Upper lobe of left lung (tissue), 6 donors: Measurements from ENCODE around the gene PRELP. TPM values are rescaled to one million over a fixed set of nuclear protein-coding genes. Genes with fewer than 3 reads are reported as not detected.
A peak's percentile ranks its signal among the peaks of the same experiment; 100 is the strongest.

Source experiments
- ATAC-seq, 2 donors: fragments of 200-7000 bp; cut with Tn5 transposase; one replicate each; pipeline ENCODE4 v1.9.1; 2022; ENCODE audit warnings: mild to moderate bottlenecking in 2 of 2, moderate library complexity in 2 of 2; ENCODE audit not compliant: low FRiP score in 2 of 2
- DNase-seq, 2 donors: peaks; one replicate each; pipeline ENCODE4 v3.0.0-alpha.2; 2019 to 2020
- H3K27ac ChIP-seq, 4 donors: fragments of 200-600 bp; sonication (generic); one replicate each; pipeline ENCODE4 v1.5.1; 2016 to 2019
- H3K27me3 ChIP-seq, 4 donors: fragments of 200-600 bp; sonication (generic); one replicate each; pipeline ENCODE4 v1.5.1; 2017 to 2019
- H3K36me3 ChIP-seq, 4 donors: fragments of 200-600 bp; sonication (generic); one replicate each; pipeline ENCODE4 v1.5.1; 2016 to 2019
- H3K4me1 ChIP-seq, 4 donors: fragments of 200-600 bp; sonication (generic); one replicate each; pipeline ENCODE4 v1.5.1; 2018 to 2019
- H3K4me3 ChIP-seq, 4 donors: fragments of 200-600 bp; sonication (generic); one replicate each; pipeline ENCODE4 v1.5.1; 2017 to 2019; ENCODE audit warnings: mild to moderate bottlenecking in 2 of 4, moderate library complexity in 1 of 4
- H3K9me3 ChIP-seq, 4 donors: fragments of 200-600 bp; sonication (generic); one replicate each; pipeline ENCODE4 v1.5.1; 2018 to 2019
- CTCF ChIP-seq, 6 experiments: fragments of 450-650 bp in 4 of 6; fragments of 200-600 bp in 2 of 6; sonication (generic) in 2 of 6; IDR thresholded peaks; one replicate each; pipeline ENCODE4 v1.5.1; 2016 to 2019; ENCODE audit warnings: antibody characterized with exemption in 6 of 6
- EP300 ChIP-seq, 4 donors: sonication (generic); formaldehyde crosslinking; IDR thresholded peaks; one replicate each; pipeline ENCODE4 v1.5.1; 2017; ENCODE audit warnings: antibody characterized with exemption in 4 of 4, control low read depth in 2 of 4
- POLR2A ChIP-seq, 4 donors: fragments of 450-650 bp; IDR thresholded peaks; one replicate each; pipeline ENCODE4 v1.5.1; 2016 to 2017; ENCODE audit warnings: antibody characterized with exemption in 4 of 4, mild to moderate bottlenecking in 2 of 4
- POLR2AphosphoS5 ChIP-seq, 2 donors: sonication (generic); formaldehyde crosslinking; IDR thresholded peaks; one replicate each; pipeline ENCODE4 v1.5.1; 2017; ENCODE audit warnings: antibody characterized with exemption in 2 of 2
- WGBS, 2 donors: methylation state at CpG; one replicate each; pipeline ENCODE4 v1.1.5; 2017 to 2018; 5-methylcytosine and 5-hydroxymethylcytosine counted together
- total RNA-seq, 6 donors: library from RNA; depleted of rRNA in 4 of 6; stranded (reverse); fragments of >200 nt in 4 of 6; gene quantifications; one replicate each; pipeline versions ENCODE4 v1.1.0 to v1.2.1, GENCODE V29; 2016 to 2021
- donor health status: DM: no; HTN: no; CAD: no; lungs with moderate emphysema.
- donor health status: DM: no; HTN: yes; CAD: no; lungs with severe emphysema.

Gene PRELP
- total RNA-seq, 6 donors from 2014 or later: 30.4 to 104 (median 47.3) TPM

- 56 to 59% methylated on average over 6 of the region's 6 CpGs for WGBS, 2 donors
- Histone ChIP-seq H3K27ac (peak overlapping the region in 2 of 4 donors; percentile 26 to 44), H3K36me3 (no peaks in the 10 kb centered on the region), H3K27me3 (no peaks in the 10 kb centered on the region), H3K9me3 (no peaks in the 10 kb centered on the region), H3K4me3 (no peak overlapping the region), H3K4me1 (peaks cover 7 to 27% (median 19%) of the 10 kb centered on the region in 4 donors)
- DNase-seq (peak in 1 of 2 donors; percentile 28), ATAC-seq (no peak)
- TF ChIP-seq CTCF (IDR thresholded peaks at IDR 0.05): no peak
- TF ChIP-seq POLR2AphosphoS5 (IDR thresholded peaks at IDR 0.05): no peak
- TF ChIP-seq EP300 (IDR thresholded peaks at IDR 0.05): no peak
- no peak for TF ChIP-seq POLR2A (IDR thresholded peaks at IDR 0.05)
These were observed 31.4 kb downstream of the PRELP start for GRCh38 chr1:203506858-203507626.

- Histone ChIP-seq H3K4me3 (no peak overlapping the region), H3K36me3 (no peaks in the 10 kb centered on the region), H3K27me3 (no peaks in the 10 kb centered on the region), H3K9me3 (no peaks in the 10 kb centered on the region), H3K27ac (peak overlapping the region in 2 of 4 donors; percentile 26 to 44), H3K4me1 (peaks cover 14 to 34% (median 25%) of the 10 kb centered on the region in 4 donors)
- WGBS, 2 donors: 8 to 17% methylated on average over 1 of the region's 1 CpG
- DNase-seq (no peak), ATAC-seq (no peak)
- no peak for TF ChIP-seq POLR2A (IDR thresholded peaks at IDR 0.05)
- no peak for TF ChIP-seq CTCF (IDR thresholded peaks at IDR 0.05)
These were observed 32.2 kb downstream of the PRELP start for GRCh38 chr1:203507759-203508158.

GRCh38 chr1:203508463-203509073 is 33.0 kb downstream of the PRELP start:
- Histone ChIP-seq H3K27me3 (no peaks in the 10 kb centered on the region), H3K4me1 (peaks cover 22 to 42% (median 33%) of the 10 kb centered on the region in 4 donors), H3K4me3 (no peak overlapping the region), H3K36me3 (no peaks in the 10 kb centered on the region), H3K27ac (peak overlapping the region in 2 of 4 donors; percentile 14 to 44), H3K9me3 (no peaks in the 10 kb centered on the region)
- WGBS, 2 donors: 82 to 85% methylated on average over 10 of the region's 10 CpGs
- no peak for DNase-seq
- TF ChIP-seq CTCF (IDR thresholded peaks at IDR 0.05) (no peak), EP300 (IDR thresholded peaks at IDR 0.05) (no peak), POLR2AphosphoS5 (IDR thresholded peaks at IDR 0.05) (no peak), POLR2A (IDR thresholded peaks at IDR 0.05) (no peak)
- no peak for ATAC-seq

- TF ChIP-seq POLR2AphosphoS5 (IDR thresholded peaks at IDR 0.05) (no peak), POLR2A (IDR thresholded peaks at IDR 0.05) (no peak), EP300 (IDR thresholded peaks at IDR 0.05) (no peak), CTCF (IDR thresholded peaks at IDR 0.05) (no peak)
- Histone ChIP-seq H3K36me3 (no peaks in the 10 kb centered on the region), H3K27ac (peak overlapping the region in 1 of 4 donors; percentile 44), H3K27me3 (no peaks in the 10 kb centered on the region), H3K4me3 (no peak overlapping the region), H3K9me3 (no peaks in the 10 kb centered on the region), H3K4me1 (peaks cover 26 to 48% (median 35%) of the 10 kb centered on the region in 4 donors)
- ATAC-seq (no peak), DNase-seq (no peak)
- WGBS, 2 donors: 58 to 75% methylated on average over 1 of the region's 1 CpG
These were observed 33.5 kb downstream of the PRELP start for GRCh38 chr1:203509135-203509534.
